HCT116 (cell line): ENCODE measurements around the gene KCND1.

ENCODE experiments used
- EGR1 ChIP-seq: IDR thresholded peaks from 2 replicates; pipeline ENCODE4 v1.6.1; 2012; ENCODE audit warnings: low read depth
- EZH2 ChIP-seq: fragments of 200-600 bp; sonication (generic); IDR thresholded peaks from 2 replicates; pipeline ENCODE4 v1.6.1; 2017; ENCODE audit warnings: antibody characterized with exemption, mixed run types
- EZH2phosphoT487 ChIP-seq: fragments of 200-600 bp; IDR thresholded peaks from 2 replicates; pipeline ENCODE4 v1.6.1; 2018; ENCODE audit warnings: antibody characterized with exemption, borderline replicate concordance
- POLR2A ChIP-seq: IDR thresholded peaks from 2 replicates; pipeline ENCODE4 v1.7.0; 2011; ENCODE audit warnings: borderline replicate concordance; ENCODE audit not compliant: insufficient read depth, insufficient read length; ENCODE audit errors: extremely low read depth
- POLR2AphosphoS5 ChIP-seq: IDR thresholded peaks from 2 replicates; pipeline ENCODE4 v1.6.1; 2011; ENCODE audit warnings: mild to moderate bottlenecking, low read depth, low read length, moderate library complexity
- SIN3A ChIP-seq: IDR thresholded peaks from 2 replicates; pipeline ENCODE4 v1.6.1; 2012; ENCODE audit warnings: low read depth
- ZFX ChIP-seq: fragments of 450-650 bp; IDR thresholded peaks from 2 replicates; pipeline ENCODE4 v1.6.1; 2017
- ZNF274 ChIP-seq: fragments of 200-500 bp; sonication (Bioruptor generic); IDR thresholded peaks from 2 replicates; pipeline ENCODE4 v1.6.1; 2014; ENCODE audit warnings: mild to moderate bottlenecking, low read depth, low read length, inconsistent platforms
- TF ChIP-seq, protein P1 (sequence below), 3 experiments: fragments of 200-600 bp in 1 of 3; sonication (generic) in 1 of 3; IDR thresholded peaks in 2 of 3; conservative IDR thresholded peaks in 1 of 3; 2 replicates each; pipeline ENCODE4 v1.5.1; 2012 to 2017; ENCODE audit warnings: low read depth in 2 of 3, low read length in 2 of 3, antibody characterized with exemption in 1 of 3, borderline replicate concordance in 1 of 3, control low read depth in 1 of 3, mild to moderate bottlenecking in 1 of 3, mixed read lengths in 1 of 3, mixed run types in 1 of 3, moderate library complexity in 1 of 3; ENCODE audit not compliant: insufficient read depth in 1 of 3
- TF ChIP-seq, protein P2 (sequence below): IDR thresholded peaks from 2 replicates; pipeline ENCODE4 v1.6.1; 2012

DNA sequence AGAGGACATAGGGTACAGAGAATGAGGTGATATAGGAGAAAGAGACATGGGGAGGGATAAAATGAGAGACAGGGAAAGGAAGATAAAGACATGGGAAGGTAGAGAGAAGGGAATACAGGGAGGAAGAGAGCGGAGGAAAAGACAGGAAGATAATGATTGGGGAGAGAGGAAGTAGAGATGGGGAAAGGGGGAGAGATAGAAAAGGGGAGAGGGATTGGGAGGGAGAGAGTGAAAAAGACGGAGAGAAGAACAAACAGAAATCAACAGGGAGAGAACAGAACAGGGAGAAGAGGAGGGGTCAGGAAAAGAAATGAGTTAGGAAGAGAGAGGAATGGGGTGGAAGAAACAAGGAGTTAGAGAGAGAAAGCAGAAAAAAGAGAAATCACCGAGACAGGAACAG, 25.8 kb upstream of the KCND1 start:
- TF ChIP-seq POLR2AphosphoS5 (no peak), ZFX (no peak), ZNF274 (no peak), SIN3A (no peak), EZH2 (no peak), EGR1 (no peak), EZH2phosphoT487 (no peak), POLR2A (no peak)
- TF ChIP-seq, protein P1, sequence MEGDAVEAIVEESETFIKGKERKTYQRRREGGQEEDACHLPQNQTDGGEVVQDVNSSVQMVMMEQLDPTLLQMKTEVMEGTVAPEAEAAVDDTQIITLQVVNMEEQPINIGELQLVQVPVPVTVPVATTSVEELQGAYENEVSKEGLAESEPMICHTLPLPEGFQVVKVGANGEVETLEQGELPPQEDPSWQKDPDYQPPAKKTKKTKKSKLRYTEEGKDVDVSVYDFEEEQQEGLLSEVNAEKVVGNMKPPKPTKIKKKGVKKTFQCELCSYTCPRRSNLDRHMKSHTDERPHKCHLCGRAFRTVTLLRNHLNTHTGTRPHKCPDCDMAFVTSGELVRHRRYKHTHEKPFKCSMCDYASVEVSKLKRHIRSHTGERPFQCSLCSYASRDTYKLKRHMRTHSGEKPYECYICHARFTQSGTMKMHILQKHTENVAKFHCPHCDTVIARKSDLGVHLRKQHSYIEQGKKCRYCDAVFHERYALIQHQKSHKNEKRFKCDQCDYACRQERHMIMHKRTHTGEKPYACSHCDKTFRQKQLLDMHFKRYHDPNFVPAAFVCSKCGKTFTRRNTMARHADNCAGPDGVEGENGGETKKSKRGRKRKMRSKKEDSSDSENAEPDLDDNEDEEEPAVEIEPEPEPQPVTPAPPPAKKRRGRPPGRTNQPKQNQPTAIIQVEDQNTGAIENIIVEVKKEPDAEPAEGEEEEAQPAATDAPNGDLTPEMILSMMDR (IDR thresholded peaks at IDR 0.05 in 2 of 3, conservative IDR thresholded peaks at IDR 0.05 in 1 of 3; ENCODE audit: borderline replicate concordance in 1 of 3, insufficient read depth in 1 of 3, low read depth in 2 of 3, low read length in 2 of 3): no peak
- TF ChIP-seq, protein P2, sequence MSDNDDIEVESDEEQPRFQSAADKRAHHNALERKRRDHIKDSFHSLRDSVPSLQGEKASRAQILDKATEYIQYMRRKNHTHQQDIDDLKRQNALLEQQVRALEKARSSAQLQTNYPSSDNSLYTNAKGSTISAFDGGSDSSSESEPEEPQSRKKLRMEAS: no peak
